ENCODE results near the gene LPIN3.
A peak's percentile ranks its signal among the peaks of the same experiment; 100 is the strongest.

LPIN3 gene

DNA sequence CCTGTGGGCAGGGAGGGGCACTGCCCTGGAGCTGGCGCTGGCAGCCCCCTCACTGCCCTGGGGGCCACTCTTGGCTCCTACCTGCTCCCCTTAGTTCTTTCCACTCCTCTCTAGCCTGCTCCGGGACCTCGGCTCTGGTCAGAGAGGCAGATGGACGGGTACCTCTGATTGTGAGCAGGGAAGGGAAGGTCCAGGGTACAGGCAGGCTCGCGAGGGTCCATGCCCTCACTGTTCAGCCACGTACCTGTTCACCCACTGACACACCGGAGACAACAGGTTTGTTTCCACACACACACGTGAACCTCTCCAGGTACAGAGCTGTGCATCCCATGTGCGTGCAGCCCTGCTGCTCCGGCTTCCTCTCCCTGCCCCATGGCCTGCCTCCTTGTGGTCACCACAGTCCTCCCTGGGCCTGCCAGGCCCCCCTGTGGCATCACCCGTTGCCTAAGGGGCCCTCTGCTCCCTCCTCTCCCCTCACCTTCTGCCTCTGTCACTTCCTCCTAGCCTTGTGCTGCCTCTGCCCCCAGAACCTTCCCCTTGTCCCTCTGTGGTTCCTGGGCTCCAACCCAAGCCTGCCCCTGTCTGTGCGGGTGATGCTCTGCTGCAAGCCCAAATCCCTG, 23.7 kb downstream of the LPIN3 start:
- no peak overlapping the region for H3K27ac ChIP-seq
- H3K4me1 ChIP-seq, result peaks cover 8% of the 10 kb centered on the region

DNA sequence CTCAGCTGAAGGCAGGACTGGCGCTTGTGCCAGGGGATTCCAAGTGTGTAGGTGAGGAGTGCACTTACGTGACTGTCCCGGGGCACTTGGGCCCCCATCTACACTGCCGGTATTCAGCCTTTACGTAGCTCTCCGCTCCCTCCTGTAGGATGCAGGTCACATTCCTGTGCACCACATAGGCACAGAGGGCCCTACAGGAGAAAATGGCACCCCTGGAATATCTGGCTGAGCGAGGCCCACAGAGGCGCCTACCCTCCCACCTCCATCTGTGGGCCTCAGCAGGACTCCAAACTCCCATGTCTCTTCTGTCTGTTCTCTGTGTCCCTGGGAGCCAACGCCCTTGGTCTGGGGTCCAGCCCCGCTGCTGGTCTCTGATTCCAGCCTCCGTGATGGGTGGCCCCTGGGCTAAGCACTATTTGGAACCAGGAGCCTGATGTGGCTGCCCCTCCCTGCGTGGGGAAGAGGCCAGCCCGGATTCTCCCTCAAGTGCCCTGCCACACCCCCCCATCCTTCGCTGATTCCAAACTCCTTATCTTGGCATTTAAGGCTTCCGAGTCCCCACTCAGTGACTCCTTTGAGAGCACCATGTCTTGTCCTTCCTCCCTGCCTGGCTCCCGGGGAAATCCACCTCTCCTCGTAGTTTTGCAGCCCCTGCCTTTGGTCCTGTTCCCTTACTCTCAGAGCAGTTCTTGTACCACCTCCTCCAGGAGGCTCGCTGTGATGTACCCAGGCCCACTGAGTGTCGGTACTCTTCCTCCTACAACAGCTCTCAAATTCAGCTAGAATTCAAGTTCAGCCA, 24.5 kb downstream of the LPIN3 start:
- Histone ChIP-seq H3K27me3 (ENCODE audit: control insufficient read depth, insufficient read depth, low read length) (no peaks in the 10 kb centered on the region), H3K4me3 (ENCODE audit: low read depth, low read length) (no peak overlapping the region)

More for the DNA sequence above, 23.7 kb downstream of the LPIN3 start:
- Histone ChIP-seq H3K9me3 (ENCODE audit: control insufficient read depth, low read length) (no peaks in the 10 kb centered on the region), H3K4me2 (ENCODE audit: low read length) (no peak overlapping the region), H3K4me3 (ENCODE audit: low read depth, low read length) (no peak overlapping the region), H3K27me3 (ENCODE audit: control insufficient read depth, insufficient read depth, low read length) (no peaks in the 10 kb centered on the region), H3K79me2 (no peaks in the 10 kb centered on the region), H3K9ac (no peak overlapping the region), H2AFZ (no peak overlapping the region), H3K36me3 (ENCODE audit: control insufficient read depth, insufficient read depth, low read length) (no peaks in the 10 kb centered on the region)
- TF ChIP-seq, protein P1, sequence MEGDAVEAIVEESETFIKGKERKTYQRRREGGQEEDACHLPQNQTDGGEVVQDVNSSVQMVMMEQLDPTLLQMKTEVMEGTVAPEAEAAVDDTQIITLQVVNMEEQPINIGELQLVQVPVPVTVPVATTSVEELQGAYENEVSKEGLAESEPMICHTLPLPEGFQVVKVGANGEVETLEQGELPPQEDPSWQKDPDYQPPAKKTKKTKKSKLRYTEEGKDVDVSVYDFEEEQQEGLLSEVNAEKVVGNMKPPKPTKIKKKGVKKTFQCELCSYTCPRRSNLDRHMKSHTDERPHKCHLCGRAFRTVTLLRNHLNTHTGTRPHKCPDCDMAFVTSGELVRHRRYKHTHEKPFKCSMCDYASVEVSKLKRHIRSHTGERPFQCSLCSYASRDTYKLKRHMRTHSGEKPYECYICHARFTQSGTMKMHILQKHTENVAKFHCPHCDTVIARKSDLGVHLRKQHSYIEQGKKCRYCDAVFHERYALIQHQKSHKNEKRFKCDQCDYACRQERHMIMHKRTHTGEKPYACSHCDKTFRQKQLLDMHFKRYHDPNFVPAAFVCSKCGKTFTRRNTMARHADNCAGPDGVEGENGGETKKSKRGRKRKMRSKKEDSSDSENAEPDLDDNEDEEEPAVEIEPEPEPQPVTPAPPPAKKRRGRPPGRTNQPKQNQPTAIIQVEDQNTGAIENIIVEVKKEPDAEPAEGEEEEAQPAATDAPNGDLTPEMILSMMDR (IDR thresholded peaks at IDR 0.05), result no peak

DNA sequence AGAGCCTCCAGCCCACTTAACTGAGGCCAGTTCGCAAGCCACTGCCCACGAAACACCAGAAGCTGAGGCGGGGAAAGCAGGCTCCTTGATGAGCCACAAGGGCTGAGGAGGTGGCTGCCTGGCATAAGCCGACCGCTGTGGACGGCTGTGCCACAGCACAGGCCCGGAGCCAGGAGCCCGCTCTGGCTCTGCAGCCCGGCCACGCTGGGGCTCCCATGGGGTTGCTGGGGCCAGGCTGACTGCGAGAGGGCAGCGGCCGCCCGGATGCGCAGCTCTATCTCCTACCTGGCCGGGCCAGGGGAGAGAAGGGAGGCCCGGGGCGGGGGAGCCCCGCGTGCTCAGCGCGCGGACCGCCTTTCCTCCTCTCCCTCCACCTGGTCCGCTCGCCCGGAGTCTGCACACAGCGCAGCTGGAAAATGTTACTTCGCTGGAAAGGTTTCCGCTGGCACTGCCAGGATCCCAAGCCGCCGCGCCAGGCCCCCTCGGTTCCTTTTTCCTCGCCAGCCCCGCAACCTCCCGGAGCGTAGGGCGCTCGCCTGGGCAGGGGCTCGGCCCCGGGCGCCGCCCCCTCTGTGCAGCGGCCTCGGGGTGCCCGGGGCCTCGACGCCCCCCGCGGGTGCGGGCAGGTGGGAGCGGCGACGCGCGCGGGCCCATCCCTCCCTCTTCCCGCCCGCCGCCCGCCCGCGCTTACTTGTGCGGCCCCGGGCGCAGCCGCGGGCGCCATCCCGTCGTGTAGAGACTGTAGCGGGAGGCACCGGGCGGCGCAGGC, 25.3 kb downstream of the LPIN3 start:
- H3K4me1 ChIP-seq, result peaks cover 8% of the 10 kb centered on the region
- TF ChIP-seq, protein P1 (IDR thresholded peaks at IDR 0.05), result no peak

More for the DNA sequence above, 24.5 kb downstream of the LPIN3 start:
- Histone ChIP-seq H3K36me3 (ENCODE audit: control insufficient read depth, insufficient read depth, low read length) (no peaks in the 10 kb centered on the region), H3K9ac (no peak overlapping the region), H3K4me1 (peaks cover 8% of the 10 kb centered on the region), H3K4me2 (ENCODE audit: low read length) (no peak overlapping the region), H2AFZ (no peak overlapping the region), H3K27ac (no peak overlapping the region), H3K79me2 (no peaks in the 10 kb centered on the region), H3K9me3 (ENCODE audit: control insufficient read depth, low read length) (no peaks in the 10 kb centered on the region)
- TF ChIP-seq, protein P1 (IDR thresholded peaks at IDR 0.05), result no peak

DNA sequence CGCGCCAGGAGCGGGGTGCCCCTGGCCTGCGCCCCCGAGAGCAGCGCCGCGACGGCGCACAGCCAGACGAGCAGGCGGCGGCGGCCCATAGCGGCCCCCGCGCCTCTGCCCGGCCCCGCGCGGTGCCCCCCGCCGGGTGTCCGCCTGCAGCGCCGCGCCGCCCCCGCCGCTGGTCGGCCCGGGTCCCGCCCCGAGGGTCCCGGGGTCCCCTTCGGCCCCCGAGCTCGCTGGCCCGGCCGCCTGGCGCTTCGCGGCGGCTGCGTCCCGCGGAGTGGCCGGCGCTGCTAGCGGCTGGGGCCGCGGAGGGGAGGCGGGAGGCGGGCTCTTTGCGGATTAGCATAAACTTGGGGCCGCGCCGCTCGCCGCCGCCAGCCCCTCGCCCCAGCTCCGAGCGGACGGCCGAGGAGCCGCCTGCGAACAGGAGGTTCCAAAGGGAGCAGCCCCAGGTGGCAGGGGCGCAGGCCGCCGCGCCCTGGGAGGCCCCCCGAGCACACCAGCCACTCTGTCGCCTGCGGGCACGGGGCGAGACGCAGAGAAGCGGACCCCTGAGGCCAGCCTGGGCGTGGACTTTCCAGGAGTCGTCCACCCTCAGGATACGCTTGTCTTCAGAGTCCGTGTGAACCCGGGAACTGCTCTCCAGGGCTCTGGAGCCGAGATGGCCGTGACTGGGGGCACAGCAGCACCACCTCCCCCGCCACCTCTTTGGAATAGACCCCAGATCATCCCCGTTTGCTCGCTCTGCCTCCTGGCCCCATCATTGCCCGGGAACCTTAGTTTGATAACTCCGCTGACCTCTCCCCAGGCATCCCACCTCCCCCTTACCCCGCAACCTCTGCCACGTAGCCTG, 26.1 kb downstream of the LPIN3 start, which contains the start of gene EMILIN3:
Gene EMILIN3 (minus strand): TSS at position 273 of the 847 bp plus-strand sequence. CDS start 184 bp downstream, at position 89.
- H2AFZ ChIP-seq, result peak within 1 kb of the TSS; percentile 69
- no peaks in the 10 kb centered on the region for H3K36me3 ChIP-seq (ENCODE audit: control insufficient read depth, insufficient read depth, low read length)
- no peaks in the 10 kb centered on the region for H3K79me2 ChIP-seq
- H3K27ac ChIP-seq, result no peak within 1 kb of the TSS
- no peak within 1 kb of the TSS for H3K9ac ChIP-seq
- peaks cover 2% of the 10 kb centered on the region for H3K27me3 ChIP-seq (ENCODE audit: control insufficient read depth, insufficient read depth, low read length)
- H3K4me3 ChIP-seq (ENCODE audit: low read depth, low read length), result no peak within 1 kb of the TSS
- H3K4me1 ChIP-seq, result peaks cover 8% of the 10 kb centered on the region
- peak within 1 kb of the TSS; percentile 25 for H3K4me2 ChIP-seq (ENCODE audit: low read length)
- H3K9me3 ChIP-seq (ENCODE audit: control insufficient read depth, low read length), result no peaks in the 10 kb centered on the region
- TF ChIP-seq, protein P1 (IDR thresholded peaks at IDR 0.05), result no peak

More for the DNA sequence above, 25.3 kb downstream of the LPIN3 start:
- Histone ChIP-seq H3K4me2 (ENCODE audit: low read length) (no peak overlapping the region), H3K79me2 (no peaks in the 10 kb centered on the region), H3K9me3 (ENCODE audit: control insufficient read depth, low read length) (no peaks in the 10 kb centered on the region), H3K27me3 (ENCODE audit: control insufficient read depth, insufficient read depth, low read length) (no peaks in the 10 kb centered on the region), H3K27ac (no peak overlapping the region), H3K36me3 (ENCODE audit: control insufficient read depth, insufficient read depth, low read length) (no peaks in the 10 kb centered on the region), H3K4me3 (ENCODE audit: low read depth, low read length) (no peak overlapping the region), H3K9ac (no peak overlapping the region), H2AFZ (peak overlapping the region; percentile 69)

All from parathyroid adenoma (tissue), 2 donors.